ENCODE measurements around the gene EID1.

DNA sequence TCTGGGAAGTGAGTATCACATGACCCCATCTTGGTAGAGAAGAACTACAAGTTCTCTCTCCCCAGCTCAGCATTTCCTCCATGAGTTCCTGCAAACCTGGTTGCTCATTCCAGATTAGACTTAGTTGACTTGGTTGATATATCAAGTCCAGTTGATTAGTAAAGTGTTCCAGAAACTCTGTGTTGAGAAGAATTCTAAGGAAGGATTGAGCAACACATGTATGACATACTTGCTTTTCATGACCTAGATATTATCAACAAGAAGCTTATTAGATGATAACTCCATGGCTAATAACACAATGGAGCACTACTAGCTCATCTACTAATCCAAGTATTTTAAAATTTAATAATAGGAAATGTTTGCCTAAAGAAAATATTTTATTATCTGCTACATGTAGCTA, 6.4 kb upstream of the EID1 start:
- TF ChIP-seq CTBP1 (IDR thresholded peaks at IDR 0.05; ENCODE audit: borderline replicate concordance) (no peak), SP1 (IDR thresholded peaks at IDR 0.05) (no peak), FOXA1 (IDR thresholded peaks at IDR 0.05) (no peak), FOXM1 (IDR thresholded peaks at IDR 0.05; ENCODE audit: borderline replicate concordance) (no peak), ZNF384 (IDR thresholded peaks at IDR 0.05) (no peak), LEF1 (IDR thresholded peaks at IDR 0.05; ENCODE audit: borderline replicate concordance) (no peak), TARDBP (IDR thresholded peaks at IDR 0.05) (no peak), FOXK2 (IDR thresholded peaks at IDR 0.05) (no peak)
- TF ChIP-seq, protein P1, sequence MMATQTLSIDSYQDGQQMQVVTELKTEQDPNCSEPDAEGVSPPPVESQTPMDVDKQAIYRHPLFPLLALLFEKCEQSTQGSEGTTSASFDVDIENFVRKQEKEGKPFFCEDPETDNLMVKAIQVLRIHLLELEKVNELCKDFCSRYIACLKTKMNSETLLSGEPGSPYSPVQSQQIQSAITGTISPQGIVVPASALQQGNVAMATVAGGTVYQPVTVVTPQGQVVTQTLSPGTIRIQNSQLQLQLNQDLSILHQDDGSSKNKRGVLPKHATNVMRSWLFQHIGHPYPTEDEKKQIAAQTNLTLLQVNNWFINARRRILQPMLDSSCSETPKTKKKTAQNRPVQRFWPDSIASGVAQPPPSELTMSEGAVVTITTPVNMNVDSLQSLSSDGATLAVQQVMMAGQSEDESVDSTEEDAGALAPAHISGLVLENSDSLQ (IDR thresholded peaks at IDR 0.05) = no peak
